Hepatocyte (in vitro differentiated cells): ENCODE results near the gene POC1A. TPM values are rescaled to one million over a fixed set of nuclear protein-coding genes. Genes with fewer than 3 reads are reported as not detected.

Source experiments
- DNase-seq: peaks from one replicate; pipeline ENCODE4 v3.0.0-alpha.2; 2016; ENCODE audit warnings: low spot score
- H2AFZ ChIP-seq: fragments of 200-600 bp; sonication (generic); 2 replicates; pipeline ENCODE4 v1.6.0; 2016; ENCODE audit warnings: antibody characterized with exemption, mild to moderate bottlenecking
- H3K27ac ChIP-seq: fragments of 200-600 bp; sonication (generic); 2 replicates; pipeline ENCODE4 v1.5.1; 2016; ENCODE audit warnings: mild to moderate bottlenecking
- H3K27me3 ChIP-seq: fragments of 200-600 bp; sonication (generic); 2 replicates; pipeline ENCODE4 v1.6.1; 2016
- H3K36me3 ChIP-seq: fragments of 200-600 bp; sonication (generic); replicated peaks from 2 replicates; pipeline ENCODE4 v1.5.1; 2016; ENCODE audit warnings: low read depth; ENCODE audit not compliant: insufficient read depth
- H3K4me1 ChIP-seq: fragments of 200-600 bp; sonication (generic); 2 replicates; pipeline ENCODE4 v1.5.1; 2016; ENCODE audit warnings: mild to moderate bottlenecking, moderate library complexity; ENCODE audit not compliant: insufficient read depth
- H3K4me2 ChIP-seq: fragments of 200-600 bp; sonication (generic); 2 replicates; pipeline ENCODE4 v1.6.0; 2016
- H3K4me3 ChIP-seq: fragments of 200-600 bp; sonication (generic); 2 replicates; pipeline ENCODE4 v1.5.1; 2016; ENCODE audit warnings: mild to moderate bottlenecking
- H3K79me2 ChIP-seq: fragments of 200-600 bp; sonication (generic); 2 replicates; pipeline ENCODE4 v1.6.0; 2017; ENCODE audit warnings: mild to moderate bottlenecking
- H3K9me2 ChIP-seq: fragments of 200-600 bp; sonication (generic); replicated peaks from 2 replicates; pipeline ENCODE4 v1.6.0; 2017; ENCODE audit warnings: mild to moderate bottlenecking; ENCODE audit not compliant: insufficient read depth
- H3K9me3 ChIP-seq: fragments of 200-600 bp; sonication (generic); 2 replicates; pipeline ENCODE4 v1.5.1; 2016; ENCODE audit warnings: low read depth, mild to moderate bottlenecking
- H4K20me1 ChIP-seq: fragments of 200-600 bp; sonication (generic); 2 replicates; pipeline ENCODE4 v1.6.0; 2016; ENCODE audit warnings: mild to moderate bottlenecking; ENCODE audit not compliant: insufficient read depth, poor library complexity, severe bottlenecking
- CTCF ChIP-seq: fragments of 200-600 bp; sonication (generic); IDR thresholded peaks from 2 replicates; pipeline ENCODE4 v1.5.1; 2016; ENCODE audit warnings: antibody characterized with exemption, mild to moderate bottlenecking; ENCODE audit not compliant: poor library complexity
- EZH2 ChIP-seq: fragments of 200-600 bp; sonication (generic); IDR thresholded peaks from 2 replicates; pipeline ENCODE4 v1.6.1; 2016; ENCODE audit warnings: antibody characterized with exemption, mild to moderate bottlenecking, borderline replicate concordance
- EZH2phosphoT487 ChIP-seq: fragments of 200-600 bp; sonication (generic); IDR thresholded peaks from one replicate; pipeline ENCODE4 v1.6.1; 2018; ENCODE audit warnings: antibody characterized with exemption, mild to moderate bottlenecking, low read depth, moderate library complexity; ENCODE audit not compliant: unreplicated experiment, severe bottlenecking
- WGBS: methylation state at CpG from one replicate; pipeline ENCODE4 v1.1.6; 2016; ENCODE audit warnings: low lambda C conversion rate; ENCODE audit errors: missing lambda C conversion rate; 5-methylcytosine and 5-hydroxymethylcytosine counted together
- polyA plus RNA-seq: library from polyadenylated mRNA; unstranded; fragments of >200 nt; fragmentation: Nextera tagmentation; extraction: Ambion mirVana; gene quantifications from 2 replicates; pipeline ENCODE4 v1.2.1, GENCODE V29; 2016
- total RNA-seq: library from RNA; depleted of rRNA; stranded (reverse); fragments of >200 nt; gene quantifications from 2 replicates; pipeline ENCODE4 v1.2.3, GENCODE V29; 2014

The POC1A gene
- total and polyA plus RNA-seq, 2 experiments from 2014 or later, result 2.6 to 3.7 TPM

- Histone ChIP-seq H3K36me3 (no peaks in the 10 kb centered on the region), H3K4me3 (no peak overlapping the region), H3K27me3 (no peaks in the 10 kb centered on the region), H3K4me1 (no peaks in the 10 kb centered on the region), H3K79me2 (no peaks in the 10 kb centered on the region), H4K20me1 (no peaks in the 10 kb centered on the region), H2AFZ (no peak overlapping the region), H3K27ac (no peak overlapping the region), H3K9me2 (no peaks in the 10 kb centered on the region), H3K4me2 (no peak overlapping the region), H3K9me3 (no peaks in the 10 kb centered on the region)
- no peak for TF ChIP-seq EZH2phosphoT487
- no peak for TF ChIP-seq CTCF
- TF ChIP-seq EZH2, result no peak
- DNase-seq, result no peak
- 91% methylated on average over 7 of the region's 7 CpGs for WGBS
Measured at GRCh38 chr3:52025453-52025852, 128.8 kb downstream of the POC1A start.

Other genes with a start within 250 kb of the POC1A start
- 14.0 and 17.5 TPM in 2 replicates for gene RRP9, start 212.5 kb downstream of the POC1A start, total RNA-seq
- gene RRP9, start 212.5 kb downstream of the POC1A start, polyA plus RNA-seq, result 23.1 and 32.8 TPM in 2 replicates
- 7.0 and 9.3 TPM in 2 replicates for gene PARP3, start 212.1 kb downstream of the POC1A start, total RNA-seq
- gene PARP3, start 212.1 kb downstream of the POC1A start, polyA plus RNA-seq, result 10.3 and 11.6 TPM in 2 replicates
- gene GPR62, start 199.0 kb downstream of the POC1A start, total RNA-seq, result not detected in 2 replicates
- gene GPR62, start 199.0 kb downstream of the POC1A start, polyA plus RNA-seq, result 0.08 TPM in 1 of 2 replicates, not detected in the other
- 48.6 and 60.2 TPM in 2 replicates for gene PCBP4, start 187.0 kb downstream of the POC1A start, total RNA-seq
- 42.4 and 53.7 TPM in 2 replicates for gene PCBP4, start 187.0 kb downstream of the POC1A start, polyA plus RNA-seq
- 31.9 and 32.8 TPM in 2 replicates for gene ABHD14B, start 180.4 kb downstream of the POC1A start, total RNA-seq
- 40.2 and 48.4 TPM in 2 replicates for gene ABHD14B, start 180.4 kb downstream of the POC1A start, polyA plus RNA-seq
- 17.1 and 22.3 TPM in 2 replicates for gene ABHD14A, start 179.4 kb downstream of the POC1A start, total RNA-seq
- gene ABHD14A, start 179.4 kb downstream of the POC1A start, polyA plus RNA-seq, result 55.1 and 68.6 TPM in 2 replicates
- 114 and 164 TPM in 2 replicates for gene ACY1, start 170.9 kb downstream of the POC1A start, total RNA-seq
- 148 and 183 TPM in 2 replicates for gene ACY1, start 170.9 kb downstream of the POC1A start, polyA plus RNA-seq
- 981 and 1,184 TPM in 2 replicates for gene RPL29, start 158.5 kb downstream of the POC1A start, total RNA-seq
- gene RPL29, start 158.5 kb downstream of the POC1A start, polyA plus RNA-seq, result 786 and 812 TPM in 2 replicates
- gene DUSP7, start 97.9 kb downstream of the POC1A start, total RNA-seq, result 13.1 and 13.8 TPM in 2 replicates
- 5.9 and 6.4 TPM in 2 replicates for gene DUSP7, start 97.9 kb downstream of the POC1A start, polyA plus RNA-seq
- 81.8 and 85.3 TPM in 2 replicates for gene ALAS1, start 43.7 kb upstream of the POC1A start, total RNA-seq
- 90.1 and 91.2 TPM in 2 replicates for gene ALAS1, start 43.7 kb upstream of the POC1A start, polyA plus RNA-seq
- not detected in 2 replicates for gene TLR9, start 71.2 kb upstream of the POC1A start, total RNA-seq
- not detected in 2 replicates for gene TLR9, start 71.2 kb upstream of the POC1A start, polyA plus RNA-seq
- gene TWF2, start 84.7 kb upstream of the POC1A start, total RNA-seq, result 52.5 and 59.1 TPM in 2 replicates
- 45.7 and 47.4 TPM in 2 replicates for gene TWF2, start 84.7 kb upstream of the POC1A start, polyA plus RNA-seq
- 6.2 and 8.0 TPM in 2 replicates for gene PPM1M, start 91.3 kb upstream of the POC1A start, total RNA-seq
- gene PPM1M, start 91.3 kb upstream of the POC1A start, polyA plus RNA-seq, result 8.4 and 10.7 TPM in 2 replicates
- 50.9 and 52.1 TPM in 2 replicates for gene WDR82, start 124.2 kb upstream of the POC1A start, total RNA-seq
- gene WDR82, start 124.2 kb upstream of the POC1A start, polyA plus RNA-seq, result 20.2 and 24.8 TPM in 2 replicates
- gene GLYCTK, start 133.4 kb upstream of the POC1A start, total RNA-seq, result 112 and 116 TPM in 2 replicates
- 95.5 and 110 TPM in 2 replicates for gene GLYCTK, start 133.4 kb upstream of the POC1A start, polyA plus RNA-seq
- gene DNAH1, start 161.9 kb upstream of the POC1A start, total RNA-seq, result 2.5 and 4.0 TPM in 2 replicates
- 2.7 and 4.2 TPM in 2 replicates for gene DNAH1, start 161.9 kb upstream of the POC1A start, polyA plus RNA-seq